ENCODE data around the gene KRT5.

KRT5 gene

GRCh38 chr12:52518574-52519386, 1.4 kb downstream of the KRT5 start:
- H3K27ac ChIP-seq = peak overlapping the region; percentile 100
- CTCF ChIA-PET = interaction anchor here (0.6 to 5.3 kb wide), 3 partner anchors 274 to 462 kb away, joined by 4 to 38 read pairs (median 7); no protein-coding TSS in a partner anchor
- no peak for TF ChIP-seq CTCF (conservative IDR thresholded peaks at IDR 0.05; ENCODE audit: low read depth)
- DNase-seq (ENCODE audit: low spot score) = no peak
- POLR2A ChIA-PET (ENCODE audit: low non-redundant PET) = no interaction called here

GRCh38 chr12:52517888-52518287, 2.3 kb downstream of the KRT5 start:
- ChIA-PET POLR2A (ENCODE audit: low non-redundant PET) (no interaction called here), CTCF (interaction anchor here (5.3 kb wide), 1 partner anchor 362 kb away, joined by 38 read pairs; no protein-coding TSS in a partner anchor)
- no peak for DNase-seq (ENCODE audit: low spot score)
- TF ChIP-seq CTCF (conservative IDR thresholded peaks at IDR 0.05; ENCODE audit: low read depth) = no peak
- peak overlapping the region; percentile 100 for H3K27ac ChIP-seq

- CTCF ChIA-PET = interaction anchor here (0.6 kb wide), 1 partner anchor 126 kb away, joined by 3 read pairs; no protein-coding TSS in a partner anchor
- no peak for DNase-seq (ENCODE audit: low spot score)
- no peak for TF ChIP-seq CTCF (conservative IDR thresholded peaks at IDR 0.05; ENCODE audit: low read depth)
- POLR2A ChIA-PET (ENCODE audit: low non-redundant PET) = interaction anchor here (0.7 kb wide), 1 partner anchor 341 kb away, joined by 3 read pairs; no protein-coding TSS in a partner anchor
- H3K27ac ChIP-seq = peak overlapping the region; percentile 100
Measured at GRCh38 chr12:52517005-52517835, 3.0 kb downstream of the KRT5 start.

- no peak for DNase-seq (ENCODE audit: low spot score)
- CTCF ChIA-PET = interaction anchor here (0.5 to 3.0 kb wide), 2 partner anchors 355 to 363 kb away, joined by 3 to 18 read pairs; no protein-coding TSS in a partner anchor
Measured at GRCh38 chr12:52515927-52516831, 4.0 kb downstream of the KRT5 start.

GRCh38 chr12:52515319-52515646, 4.9 kb downstream of the KRT5 start:
- peak overlapping the region; percentile 90 for H3K27ac ChIP-seq
- CTCF ChIA-PET = interaction anchor here (0.5 to 3.0 kb wide), 2 partner anchors 364 to 370 kb away, joined by 3 to 18 read pairs; no protein-coding TSS in a partner anchor
- DNase-seq (ENCODE audit: low spot score) = no peak
- POLR2A ChIA-PET (ENCODE audit: low non-redundant PET) = interaction anchor here (0.7 kb wide), 1 partner anchor 143 kb away, joined by 3 read pairs; no protein-coding TSS in a partner anchor
- no peak for TF ChIP-seq CTCF (conservative IDR thresholded peaks at IDR 0.05; ENCODE audit: low read depth)

More at GRCh38 chr12:52515927-52516831, 4.0 kb downstream of the KRT5 start:
- H3K27ac ChIP-seq = peak overlapping the region; percentile 100
- POLR2A ChIA-PET (ENCODE audit: low non-redundant PET) = interaction anchor here (0.7 kb wide), 2 partner anchors 144 to 340 kb away, joined by 3 read pairs; no protein-coding TSS in a partner anchor
- no peak for TF ChIP-seq CTCF (conservative IDR thresholded peaks at IDR 0.05; ENCODE audit: low read depth)

Data from RWPE1 (cell line).